Smooth muscle cell (in vitro differentiated cells): ENCODE data around the gene UBP1. TPM values are rescaled to one million over a fixed set of nuclear protein-coding genes. Genes with fewer than 3 reads are reported as not detected.

Experiments used
- DNase-seq: peaks from one replicate; lab custom pipeline; 2025; ENCODE audit not compliant: unreplicated experiment; lab: John Stamatoyannopoulos, UW
- H2AFZ ChIP-seq: fragments of 200-600 bp; sonication (generic); 2 replicates; pipeline ENCODE4 v1.6.0; 2016; ENCODE audit warnings: antibody characterized with exemption, low read depth, mild to moderate bottlenecking
- H3F3A ChIP-seq: fragments of 200-600 bp; sonication (generic); 2 replicates; pipeline ENCODE4 v1.6.0; 2017; ENCODE audit warnings: antibody characterized with exemption, low read depth
- H3K27ac ChIP-seq: fragments of 200-600 bp; sonication (generic); 2 replicates; pipeline ENCODE4 v1.5.1; 2016; ENCODE audit warnings: low read depth, mild to moderate bottlenecking
- H3K27me3 ChIP-seq: fragments of 200-600 bp; sonication (generic); 2 replicates; pipeline ENCODE4 v1.6.1; 2016; ENCODE audit warnings: low read depth, mild to moderate bottlenecking
- H3K36me3 ChIP-seq: fragments of 200-600 bp; sonication (generic); 2 replicates; pipeline ENCODE4 v1.5.1; 2016; ENCODE audit warnings: low read depth
- H3K4me1 ChIP-seq: fragments of 200-600 bp; sonication (generic); 2 replicates; pipeline ENCODE4 v1.5.1; 2016; ENCODE audit warnings: low read depth
- H3K4me2 ChIP-seq: fragments of 200-600 bp; sonication (generic); 2 replicates; pipeline ENCODE4 v1.6.0; 2016; ENCODE audit warnings: mild to moderate bottlenecking
- H3K4me3 ChIP-seq: fragments of 200-600 bp; sonication (generic); 2 replicates; pipeline ENCODE4 v1.5.1; 2016; ENCODE audit warnings: mild to moderate bottlenecking
- H3K79me2 ChIP-seq: fragments of 200-600 bp; sonication (generic); 2 replicates; pipeline ENCODE4 v1.6.0; 2016; ENCODE audit warnings: low read depth, mild to moderate bottlenecking
- H3K9ac ChIP-seq: fragments of 200-600 bp; sonication (generic); 2 replicates; pipeline ENCODE4 v1.6.0; 2016; ENCODE audit warnings: low read depth
- H3K9me3 ChIP-seq: fragments of 200-600 bp; sonication (generic); replicated peaks from 2 replicates; pipeline ENCODE4 v1.5.1; 2016; ENCODE audit warnings: low read depth
- H4K20me1 ChIP-seq: fragments of 200-600 bp; sonication (generic); 2 replicates; pipeline ENCODE4 v1.6.0; 2016; ENCODE audit warnings: low read depth
- CTCF ChIP-seq: fragments of 200-600 bp; sonication (generic); IDR thresholded peaks from 2 replicates; pipeline ENCODE4 v1.5.1; 2017; ENCODE audit warnings: borderline replicate concordance, mild to moderate bottlenecking, antibody characterized with exemption; ENCODE audit not compliant: insufficient read depth, poor library complexity, severe bottlenecking
- WGBS: methylation state at CpG from one replicate; pipeline ENCODE4 v1.1.7; 2016; ENCODE audit warnings: low lambda C conversion rate; 5-methylcytosine and 5-hydroxymethylcytosine counted together
- polyA plus RNA-seq: library from polyadenylated mRNA; unstranded; fragments of >200 nt; fragmentation: Nextera tagmentation; extraction: Ambion mirVana; gene quantifications from 2 replicates; pipeline ENCODE4 v1.2.1, GENCODE V29; 2016
- total RNA-seq: library from RNA; depleted of rRNA; stranded (reverse); fragments of >200 nt; gene quantifications from 2 replicates; pipeline ENCODE4 v1.2.3, GENCODE V29; 2014

The UBP1 gene
- total and polyA plus RNA-seq, 2 experiments from 2014 or later = 18.4 to 50.9 TPM

- Histone ChIP-seq H3K36me3 (peaks cover 40% of the 10 kb centered on the region), H3K4me3 (no peak overlapping the region)
These were observed 47.5 kb downstream of the UBP1 start for GRCh38 chr3:33392703-33393125.

GRCh38 chr3:33392144-33392543 lies 48.1 kb downstream of the UBP1 start:
- Histone ChIP-seq H3K27ac (peak overlapping the region; percentile 89), H3K9ac (no peak overlapping the region), H3K4me1 (peaks cover 8% of the 10 kb centered on the region), H3K36me3 (peaks cover 35% of the 10 kb centered on the region), H2AFZ (no peak overlapping the region), H3F3A (peaks cover 18% of the 10 kb centered on the region), H3K27me3 (no peaks in the 10 kb centered on the region), H4K20me1 (peaks cover 31% of the 10 kb centered on the region), H3K4me3 (no peak overlapping the region), H3K79me2 (peaks cover 2% of the 10 kb centered on the region), H3K9me3 (no peaks in the 10 kb centered on the region), H3K4me2 (no peak overlapping the region)
- DNase-seq = no peak
- WGBS = 98% methylated on average over 4 of the region's 4 CpGs
- no peak for TF ChIP-seq CTCF

More at GRCh38 chr3:33392703-33393125, 47.5 kb downstream of the UBP1 start:
- DNase-seq = no peak
- Histone ChIP-seq H3K9ac (peak overlapping the region; percentile 7), H3K27me3 (no peaks in the 10 kb centered on the region), H3F3A (peaks cover 18% of the 10 kb centered on the region), H3K9me3 (no peaks in the 10 kb centered on the region), H3K79me2 (peaks cover 2% of the 10 kb centered on the region), H3K4me2 (peak overlapping the region; percentile 58), H3K27ac (peak overlapping the region; percentile 89), H3K4me1 (peaks cover 8% of the 10 kb centered on the region), H4K20me1 (peaks cover 31% of the 10 kb centered on the region), H2AFZ (no peak overlapping the region)
- TF ChIP-seq CTCF = no peak
- 58% methylated on average over 4 of the region's 4 CpGs for WGBS

- no peak overlapping the region for H2AFZ ChIP-seq
- peaks cover 34% of the 10 kb centered on the region for H4K20me1 ChIP-seq
- H3K4me3 ChIP-seq = no peak overlapping the region
- no peak for TF ChIP-seq CTCF
- H3F3A ChIP-seq = peaks cover 18% of the 10 kb centered on the region
- no peaks in the 10 kb centered on the region for H3K9me3 ChIP-seq
- DNase-seq = no peak
- peaks cover 8% of the 10 kb centered on the region for H3K4me1 ChIP-seq
- H3K27me3 ChIP-seq = no peaks in the 10 kb centered on the region
- H3K36me3 ChIP-seq = peaks cover 30% of the 10 kb centered on the region
- no peak overlapping the region for H3K4me2 ChIP-seq
- H3K27ac ChIP-seq = peak overlapping the region; percentile 89
- peaks cover 2% of the 10 kb centered on the region for H3K79me2 ChIP-seq
- no peak overlapping the region for H3K9ac ChIP-seq
- WGBS = 95% methylated on average over 8 of the region's 8 CpGs
These were observed 48.8 kb downstream of the UBP1 start for GRCh38 chr3:33391255-33391995.

GRCh38 chr3:33389908-33390307 lies 50.3 kb downstream of the UBP1 start:
- H3K9ac ChIP-seq = no peak overlapping the region
- peaks cover 8% of the 10 kb centered on the region for H3K4me1 ChIP-seq

More at GRCh38 chr3:33389908-33390307, 50.3 kb downstream of the UBP1 start:
- H3K9me3 ChIP-seq = no peaks in the 10 kb centered on the region
- 94% methylated on average over 4 of the region's 4 CpGs for WGBS
- H3K27ac ChIP-seq = no peak overlapping the region
- H4K20me1 ChIP-seq = peaks cover 28% of the 10 kb centered on the region
- no peak for DNase-seq
- H3K27me3 ChIP-seq = no peaks in the 10 kb centered on the region
- H2AFZ ChIP-seq = no peak overlapping the region
- TF ChIP-seq CTCF = no peak
- H3F3A ChIP-seq = peaks cover 26% of the 10 kb centered on the region
- no peak overlapping the region for H3K4me3 ChIP-seq
- peaks cover 2% of the 10 kb centered on the region for H3K79me2 ChIP-seq
- no peak overlapping the region for H3K4me2 ChIP-seq
- peaks cover 27% of the 10 kb centered on the region for H3K36me3 ChIP-seq
